Sigmoid colon (tissue), 7 donors: Measurements from ENCODE around the gene MKKS. TPM values are rescaled to one million over a fixed set of nuclear protein-coding genes. Genes with fewer than 3 reads are reported as not detected.

Experiments used
- DNase-seq: peaks from one replicate; pipeline ENCODE4 v3.0.0-alpha.2; 2019
- H3K27ac ChIP-seq, 4 donors: fragments of 200-600 bp; sonication (generic); one replicate each; pipeline ENCODE4 v1.5.1; 2016 to 2019; ENCODE audit warnings: mild to moderate bottlenecking in 1 of 4
- H3K27me3 ChIP-seq, 3 donors: fragments of 200-600 bp; sonication (generic); one replicate each; pipeline ENCODE4 v1.5.1; 2019; ENCODE audit warnings: mild to moderate bottlenecking in 1 of 3
- H3K36me3 ChIP-seq, 4 donors: fragments of 200-600 bp; sonication (generic); one replicate each; pipeline ENCODE4 v1.5.1; 2016 to 2019
- H3K4me1 ChIP-seq, 4 donors: fragments of 200-600 bp; sonication (generic); one replicate each; pipeline ENCODE4 v1.5.1; 2017 to 2019
- H3K4me3 ChIP-seq, 4 donors: fragments of 200-600 bp; sonication (generic); one replicate each; pipeline ENCODE4 v1.5.1; 2017 to 2019; ENCODE audit warnings: mild to moderate bottlenecking in 2 of 4, moderate library complexity in 1 of 4
- H3K9me3 ChIP-seq, 4 donors: fragments of 200-600 bp in 3 of 4; sonication (generic) in 3 of 4; one replicate each; pipeline versions ENCODE4 v1.5.1 to v1.6.1; 2013 to 2019
- EP300 ChIP-seq, 4 donors: sonication (generic); formaldehyde crosslinking; IDR thresholded peaks; one replicate each; pipeline ENCODE4 v1.6.1; 2017; ENCODE audit warnings: antibody characterized with exemption in 4 of 4
- POLR2A ChIP-seq, 2 donors: fragments of 450-650 bp; IDR thresholded peaks; one replicate each; pipeline ENCODE4 v1.6.1; 2016; ENCODE audit warnings: antibody characterized with exemption in 2 of 2, mild to moderate bottlenecking in 2 of 2, moderate library complexity in 2 of 2
- POLR2AphosphoS5 ChIP-seq, 4 donors: sonication (generic); formaldehyde crosslinking; IDR thresholded peaks; one replicate each; pipeline ENCODE4 v1.6.1; 2017; ENCODE audit warnings: antibody characterized with exemption in 4 of 4
- WGBS, 2 donors: extraction: QIAGEN DNeasy Blood & Tissue Kit; methylation state at CpG; one replicate each; pipeline ENCODE4 v1.1.7; 2013; 5-methylcytosine and 5-hydroxymethylcytosine counted together
- intact Hi-C: fragments of 100-400 bp; cut with DNase I; formaldehyde crosslinking; loops from one replicate; pipeline ENCODE4 v1.15.1; 2023
- polyA plus RNA-seq, 3 donors: library from polyadenylated mRNA; stranded (reverse); fragments of 200-250 nt; gene quantifications; one replicate each; pipeline ENCODE4 v1.2.3, GENCODE V29; 2013
- total RNA-seq, 4 donors: library from RNA; depleted of rRNA; stranded (reverse); fragments of >200 nt; gene quantifications; one replicate each; pipeline ENCODE4 v1.1.0, GENCODE V29; 2016
- TF ChIP-seq, protein P1 (sequence below), 4 experiments: fragments of 450-650 bp in 3 of 4; fragments of 200-600 bp in 1 of 4; IDR thresholded peaks; one replicate each; pipeline ENCODE4 v1.5.1; 2016 to 2019; ENCODE audit warnings: antibody characterized with exemption in 4 of 4, mild to moderate bottlenecking in 3 of 4, moderate library complexity in 2 of 4
- donor health status: healthy with polysubstance abuse.
- donor health status: Bipolar disorder and iron deficiency.
- donor health status: healthy.

Gene MKKS
- total and polyA plus RNA-seq, 7 donors, result 16.2 to 29.8 (median 19.9) TPM

DNA sequence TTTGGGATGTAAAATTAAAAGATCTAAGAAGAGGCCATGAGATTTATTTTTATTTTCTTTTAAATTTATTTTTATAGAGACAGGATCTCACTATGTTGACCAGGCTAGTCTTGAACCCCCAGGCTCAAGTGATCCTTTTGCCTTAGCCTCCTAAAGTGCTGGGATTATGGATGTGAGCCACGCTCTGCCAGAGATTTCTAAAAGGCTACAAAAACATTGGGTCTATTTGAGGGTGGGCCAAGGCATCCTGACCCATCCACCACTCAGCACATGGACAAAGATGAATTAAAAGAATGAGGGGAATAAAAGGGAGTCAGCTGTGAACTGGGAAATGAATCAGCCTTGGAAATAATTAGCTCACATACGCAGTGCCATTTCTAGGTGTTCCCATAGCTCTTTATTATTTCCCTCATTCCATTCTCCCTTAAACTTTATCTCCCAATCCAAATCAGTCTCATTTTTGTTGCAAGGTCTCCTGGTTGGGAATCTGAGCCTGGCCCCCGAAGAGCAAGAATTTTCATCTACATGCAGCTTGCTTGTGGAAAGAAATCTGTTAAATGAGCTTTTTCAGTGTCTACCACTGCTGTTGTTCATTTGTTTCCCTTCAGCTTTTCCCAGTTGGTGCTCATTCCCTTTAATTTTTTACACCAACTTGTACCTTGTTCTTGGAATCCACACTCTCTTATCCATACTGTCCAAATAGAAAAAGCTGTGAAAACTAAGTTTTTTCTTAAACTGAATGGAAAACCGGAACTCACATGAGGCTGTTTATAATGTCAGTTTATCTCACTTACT is 66.9 kb downstream of the MKKS start:
- TF ChIP-seq, protein P1, sequence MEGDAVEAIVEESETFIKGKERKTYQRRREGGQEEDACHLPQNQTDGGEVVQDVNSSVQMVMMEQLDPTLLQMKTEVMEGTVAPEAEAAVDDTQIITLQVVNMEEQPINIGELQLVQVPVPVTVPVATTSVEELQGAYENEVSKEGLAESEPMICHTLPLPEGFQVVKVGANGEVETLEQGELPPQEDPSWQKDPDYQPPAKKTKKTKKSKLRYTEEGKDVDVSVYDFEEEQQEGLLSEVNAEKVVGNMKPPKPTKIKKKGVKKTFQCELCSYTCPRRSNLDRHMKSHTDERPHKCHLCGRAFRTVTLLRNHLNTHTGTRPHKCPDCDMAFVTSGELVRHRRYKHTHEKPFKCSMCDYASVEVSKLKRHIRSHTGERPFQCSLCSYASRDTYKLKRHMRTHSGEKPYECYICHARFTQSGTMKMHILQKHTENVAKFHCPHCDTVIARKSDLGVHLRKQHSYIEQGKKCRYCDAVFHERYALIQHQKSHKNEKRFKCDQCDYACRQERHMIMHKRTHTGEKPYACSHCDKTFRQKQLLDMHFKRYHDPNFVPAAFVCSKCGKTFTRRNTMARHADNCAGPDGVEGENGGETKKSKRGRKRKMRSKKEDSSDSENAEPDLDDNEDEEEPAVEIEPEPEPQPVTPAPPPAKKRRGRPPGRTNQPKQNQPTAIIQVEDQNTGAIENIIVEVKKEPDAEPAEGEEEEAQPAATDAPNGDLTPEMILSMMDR (IDR thresholded peaks at IDR 0.05), result no peak
- no peak for TF ChIP-seq EP300 (IDR thresholded peaks at IDR 0.05)
- no peak for TF ChIP-seq POLR2AphosphoS5 (IDR thresholded peaks at IDR 0.05)
- TF ChIP-seq POLR2A (IDR thresholded peaks at IDR 0.05), result no peak
- 81% methylated on average over 4 of the region's 4 CpGs for WGBS, 2 donors
- no peak overlapping the region for H3K27ac ChIP-seq
- no peaks in the 10 kb centered on the region for H3K36me3 ChIP-seq
- no peaks in the 10 kb centered on the region for H3K4me1 ChIP-seq
- H3K27me3 ChIP-seq, result no peaks in the 10 kb centered on the region
- intact Hi-C loops, result no loop called here
- no peaks in the 10 kb centered on the region for H3K9me3 ChIP-seq
- no peak overlapping the region for H3K4me3 ChIP-seq
- DNase-seq, result no peak

DNA sequence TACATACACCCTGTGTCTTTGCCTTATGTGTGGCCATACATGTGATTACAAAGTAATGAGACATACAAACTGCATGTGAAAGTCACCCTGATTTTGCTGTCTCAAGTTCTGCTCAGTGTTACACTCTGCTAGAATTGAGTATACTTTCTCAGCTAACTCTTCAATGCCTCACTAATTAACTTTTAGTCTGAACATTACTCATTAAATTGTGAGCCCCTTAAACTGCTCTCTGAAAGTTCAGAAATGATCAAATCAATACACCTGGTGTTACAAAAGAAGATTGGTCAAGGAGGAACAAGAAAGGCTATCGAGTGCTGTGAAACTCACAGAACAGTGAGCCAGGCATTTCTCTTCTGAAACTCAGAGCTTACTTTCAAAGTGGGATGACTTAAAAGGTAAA is 71.3 kb downstream of the MKKS start:
- intact Hi-C loops, result no loop called here
- Histone ChIP-seq H3K27ac (no peak overlapping the region), H3K36me3 (no peaks in the 10 kb centered on the region), H3K4me1 (no peaks in the 10 kb centered on the region), H3K4me3 (no peak overlapping the region), H3K9me3 (no peaks in the 10 kb centered on the region), H3K27me3 (no peaks in the 10 kb centered on the region)
- no peak for TF ChIP-seq POLR2AphosphoS5 (IDR thresholded peaks at IDR 0.05)
- no peak for TF ChIP-seq EP300 (IDR thresholded peaks at IDR 0.05)
- TF ChIP-seq, protein P1 (IDR thresholded peaks at IDR 0.05), result no peak
- TF ChIP-seq POLR2A (IDR thresholded peaks at IDR 0.05), result no peak
- 86 to 87% methylated on average over 1 of the region's 1 CpG for WGBS, 2 donors
- DNase-seq, result no peak

DNA sequence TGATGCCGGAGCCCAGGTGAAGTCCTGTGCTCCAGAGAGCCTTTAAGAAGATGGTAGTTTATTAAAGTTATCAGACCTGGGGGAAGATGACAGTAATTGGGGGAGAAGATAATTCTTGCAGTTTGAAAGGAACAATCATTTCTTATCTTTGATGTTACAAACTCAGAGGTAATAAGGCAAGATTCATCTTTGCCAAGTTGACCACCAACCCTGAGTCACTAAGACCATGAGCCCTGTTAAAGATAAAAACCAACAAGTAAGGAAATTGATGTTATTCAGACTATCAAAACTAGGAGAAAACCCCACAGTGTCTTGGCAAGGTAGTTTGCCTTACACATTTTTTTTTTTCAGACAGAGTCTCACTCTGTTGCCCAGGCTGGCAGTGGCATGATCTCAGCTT is 73.1 kb downstream of the MKKS start:
- 93 to 94% methylated on average over 1 of the region's 1 CpG for WGBS, 2 donors
- TF ChIP-seq EP300 (IDR thresholded peaks at IDR 0.05) (no peak), POLR2A (IDR thresholded peaks at IDR 0.05) (no peak), POLR2AphosphoS5 (IDR thresholded peaks at IDR 0.05) (no peak)
- TF ChIP-seq, protein P1 (IDR thresholded peaks at IDR 0.05), result no peak
- H3K9me3 ChIP-seq, result no peaks in the 10 kb centered on the region
- H3K4me1 ChIP-seq, result no peaks in the 10 kb centered on the region
- no peak for DNase-seq
- no peaks in the 10 kb centered on the region for H3K36me3 ChIP-seq
- intact Hi-C loops, result no loop called here
- H3K27ac ChIP-seq, result no peak overlapping the region
- H3K27me3 ChIP-seq, result no peaks in the 10 kb centered on the region
- no peak overlapping the region for H3K4me3 ChIP-seq

DNA sequence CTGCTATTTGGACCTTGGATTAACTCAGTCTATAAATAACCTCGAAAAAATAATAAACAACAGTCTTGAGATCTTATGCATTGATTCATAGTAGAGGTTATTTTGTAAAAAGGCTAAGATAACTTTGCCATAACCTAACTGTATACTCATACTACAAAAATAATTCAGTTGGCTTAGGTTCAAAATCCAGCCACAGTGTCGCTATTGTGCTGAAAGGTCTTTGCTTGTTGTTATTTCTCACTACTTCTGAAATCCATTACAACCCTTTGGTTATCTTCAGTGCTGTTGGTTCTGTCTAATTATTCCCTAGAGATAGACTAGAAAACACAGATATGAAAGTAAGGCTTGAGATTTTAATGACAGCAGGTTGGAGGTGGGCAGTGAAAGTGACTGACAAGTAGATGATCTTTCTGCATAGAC is 74.4 kb downstream of the MKKS start:
- WGBS, 2 donors, result 18 to 54% methylated on average over 2 of the region's 2 CpGs
- Histone ChIP-seq H3K27ac (no peak overlapping the region), H3K4me3 (no peak overlapping the region), H3K4me1 (no peaks in the 10 kb centered on the region), H3K9me3 (no peaks in the 10 kb centered on the region), H3K27me3 (no peaks in the 10 kb centered on the region), H3K36me3 (no peaks in the 10 kb centered on the region)
- DNase-seq, result no peak
- no peak for TF ChIP-seq POLR2A (IDR thresholded peaks at IDR 0.05)
- no peak for TF ChIP-seq EP300 (IDR thresholded peaks at IDR 0.05)
- no peak for TF ChIP-seq POLR2AphosphoS5 (IDR thresholded peaks at IDR 0.05)
- TF ChIP-seq, protein P1 (IDR thresholded peaks at IDR 0.05), result no peak
- intact Hi-C loops, result no loop called here

DNA sequence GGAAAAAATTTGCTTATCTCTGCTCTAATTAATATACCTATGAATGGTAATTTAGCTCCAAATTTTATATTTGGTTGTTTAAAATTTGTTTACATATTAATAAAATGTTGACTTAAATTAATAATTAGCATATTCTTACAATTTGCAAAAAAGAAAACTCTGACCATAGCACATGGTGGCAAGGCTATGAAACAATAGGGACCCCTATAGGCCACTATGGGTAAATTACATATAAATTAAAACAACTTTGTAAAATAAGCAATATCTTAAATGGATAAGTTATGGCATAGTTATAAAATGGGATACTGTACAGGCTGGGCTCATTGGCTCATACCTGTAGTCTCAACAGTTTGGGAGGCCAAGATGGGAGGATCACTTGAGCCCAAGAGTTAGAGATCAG is 76.0 kb downstream of the MKKS start:
- no peaks in the 10 kb centered on the region for H3K27me3 ChIP-seq
- H3K9me3 ChIP-seq, result no peaks in the 10 kb centered on the region
- H3K36me3 ChIP-seq, result no peaks in the 10 kb centered on the region
- no peak for DNase-seq
- H3K27ac ChIP-seq, result no peak overlapping the region
- TF ChIP-seq POLR2AphosphoS5 (IDR thresholded peaks at IDR 0.05) (no peak), EP300 (IDR thresholded peaks at IDR 0.05) (no peak), POLR2A (IDR thresholded peaks at IDR 0.05) (no peak)
- TF ChIP-seq, protein P1 (IDR thresholded peaks at IDR 0.05), result no peak
- H3K4me1 ChIP-seq, result no peaks in the 10 kb centered on the region
- H3K4me3 ChIP-seq, result no peak overlapping the region
- intact Hi-C loops, result no loop called here
